Thymus (tissue), 11 donors: ENCODE data around the gene PFKFB2. TPM values are rescaled to one million over a fixed set of nuclear protein-coding genes. Genes with fewer than 3 reads are reported as not detected.

Source experiments
- DNase-seq, 9 donors: peaks; one replicate each; pipeline ENCODE4 v3.0.0-alpha.2; 2013; ENCODE audit warnings: low spot score in 9 of 9, low read depth in 6 of 9, missing footprints in 1 of 9
- H3K27ac ChIP-seq, 2 donors: one replicate each; pipeline ENCODE4 v1.5.1; 2013; ENCODE audit warnings: control low read depth in 1 of 2, low read depth in 1 of 2, low read length in 1 of 2, mild to moderate bottlenecking in 1 of 2, moderate library complexity in 1 of 2
- H3K27me3 ChIP-seq, 2 donors: one replicate each; pipeline ENCODE4 v1.5.1; 2013; ENCODE audit warnings: low read length in 1 of 2; ENCODE audit not compliant: control insufficient read depth in 2 of 2, insufficient read depth in 1 of 2
- H3K36me3 ChIP-seq, 2 donors: one replicate each; pipeline ENCODE4 v1.5.1; 2013; ENCODE audit warnings: low read length in 1 of 2, mild to moderate bottlenecking in 1 of 2, moderate library complexity in 1 of 2; ENCODE audit not compliant: control insufficient read depth in 2 of 2, insufficient read depth in 2 of 2
- H3K4me1 ChIP-seq, 2 donors: one replicate each; pipeline ENCODE4 v1.5.1; 2013; ENCODE audit warnings: low read length in 2 of 2; ENCODE audit not compliant: control insufficient read depth in 2 of 2, insufficient read depth in 2 of 2
- H3K4me3 ChIP-seq, 2 donors: one replicate each; pipeline ENCODE4 v1.5.1; 2013; ENCODE audit warnings: low read length in 2 of 2, control low read depth in 1 of 2, mild to moderate bottlenecking in 1 of 2
- H3K9me3 ChIP-seq, 2 donors: one replicate each; pipeline ENCODE4 v1.5.1; 2013; ENCODE audit warnings: low read length in 1 of 2, mild to moderate bottlenecking in 1 of 2; ENCODE audit not compliant: control insufficient read depth in 2 of 2, insufficient read depth in 1 of 2
- WGBS: extraction: QIAGEN DNeasy Blood & Tissue Kit; methylation state at CpG from one replicate; pipeline ENCODE4 v1.1.7; 2013; 5-methylcytosine and 5-hydroxymethylcytosine counted together
- polyA plus RNA-seq: library from polyadenylated mRNA; stranded (reverse); fragments of 200-250 nt; gene quantifications from one replicate; pipeline ENCODE4 v1.2.3, GENCODE V29; 2013
- total RNA-seq: library from RNA; stranded (reverse); fragments of 120-200 nt; gene quantifications from one replicate; pipeline ENCODE4 v1.2.4, GENCODE V29; 2013
- donor health status: healthy.

The PFKFB2 gene
- total and polyA plus RNA-seq, 2 donors, result 6.7 to 31.0 TPM

DNA sequence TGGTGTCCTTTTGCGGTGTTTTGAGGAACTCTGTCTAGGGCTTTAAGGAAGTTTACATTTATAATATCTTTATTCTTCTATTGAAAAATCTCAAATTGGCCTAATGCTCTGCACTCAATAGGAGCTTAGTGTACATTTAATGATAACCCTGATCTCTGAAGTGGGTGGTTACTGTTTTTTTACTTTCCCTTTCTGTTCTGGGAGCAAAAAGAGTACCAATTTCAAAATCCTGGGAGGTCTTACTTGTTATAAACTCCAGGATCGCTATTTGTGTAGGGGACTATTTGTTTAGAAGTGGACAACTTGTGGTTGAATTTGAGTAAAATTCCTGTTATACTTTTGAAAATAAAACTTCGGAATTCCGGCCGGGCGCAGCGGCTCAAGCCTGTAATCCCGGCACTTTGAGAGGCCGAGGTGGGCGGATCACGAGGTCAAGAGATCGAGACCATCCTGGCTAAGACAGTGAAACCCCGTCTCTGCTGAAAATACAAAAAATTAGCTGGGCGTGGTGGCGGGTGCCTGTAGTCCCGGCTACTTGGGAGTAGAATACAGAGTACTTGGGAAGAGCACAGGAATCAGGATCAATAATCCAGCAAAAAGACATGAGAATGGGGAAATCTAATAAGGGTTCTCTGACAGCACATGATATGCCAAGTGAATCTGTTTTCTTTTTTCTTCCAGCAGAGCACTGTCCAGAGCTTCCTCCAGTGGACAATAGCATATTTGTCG lies 36.7 kb downstream of the PFKFB2 start:
- peaks cover 12 to 23% of the 10 kb centered on the region in 2 donors for H3K4me1 ChIP-seq
- H3K9me3 ChIP-seq, result no peaks in the 10 kb centered on the region
- peak overlapping the region in 1 of 2 donors; percentile 3 for H3K27ac ChIP-seq
- H3K4me3 ChIP-seq, result peak overlapping the region in 1 of 2 donors; percentile 4
- 93% methylated on average over 17 of the region's 17 CpGs for WGBS
- H3K27me3 ChIP-seq, result no peaks in the 10 kb centered on the region
- DNase-seq, result no peak
- no peaks in the 10 kb centered on the region for H3K36me3 ChIP-seq

DNA sequence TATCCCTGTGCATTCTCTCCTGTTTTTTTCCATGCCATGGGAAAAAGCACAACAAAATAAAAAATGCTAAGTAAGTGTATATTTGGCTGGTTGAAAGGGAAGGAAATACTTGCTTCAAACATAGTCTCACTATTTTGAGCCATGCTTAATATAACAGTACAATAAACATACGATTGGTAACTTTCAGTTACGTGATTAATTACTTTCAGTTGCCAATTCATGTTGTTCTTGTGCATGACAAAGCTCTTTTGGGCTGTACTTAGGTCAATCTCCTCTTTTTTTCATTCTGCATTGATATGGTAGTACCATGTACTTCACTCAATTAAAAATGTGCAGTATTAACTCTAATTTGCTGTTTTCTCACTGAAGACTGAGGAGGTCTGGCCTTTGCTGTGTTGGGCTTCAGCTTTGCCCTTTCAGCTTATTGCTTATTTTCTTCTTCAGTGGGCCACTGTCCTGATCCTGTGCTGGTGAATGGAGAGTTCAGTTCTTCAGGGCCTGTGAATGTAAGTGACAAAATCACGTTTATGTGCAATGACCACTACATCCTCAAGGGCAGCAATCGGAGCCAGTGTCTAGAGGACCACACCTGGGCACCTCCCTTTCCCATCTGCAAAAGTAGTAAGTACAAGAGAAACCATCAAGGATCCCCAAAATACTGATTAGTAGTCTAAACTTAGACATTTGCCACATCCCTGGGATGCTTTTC lies 38.3 kb downstream of the PFKFB2 start:
- Histone ChIP-seq H3K27ac (no peak overlapping the region), H3K4me3 (no peak overlapping the region), H3K27me3 (no peaks in the 10 kb centered on the region), H3K4me1 (peaks cover 5 to 10% of the 10 kb centered on the region in 2 donors), H3K36me3 (no peaks in the 10 kb centered on the region), H3K9me3 (no peaks in the 10 kb centered on the region)
- DNase-seq, result no peak
- 96% methylated on average over 4 of the region's 4 CpGs for WGBS

DNA sequence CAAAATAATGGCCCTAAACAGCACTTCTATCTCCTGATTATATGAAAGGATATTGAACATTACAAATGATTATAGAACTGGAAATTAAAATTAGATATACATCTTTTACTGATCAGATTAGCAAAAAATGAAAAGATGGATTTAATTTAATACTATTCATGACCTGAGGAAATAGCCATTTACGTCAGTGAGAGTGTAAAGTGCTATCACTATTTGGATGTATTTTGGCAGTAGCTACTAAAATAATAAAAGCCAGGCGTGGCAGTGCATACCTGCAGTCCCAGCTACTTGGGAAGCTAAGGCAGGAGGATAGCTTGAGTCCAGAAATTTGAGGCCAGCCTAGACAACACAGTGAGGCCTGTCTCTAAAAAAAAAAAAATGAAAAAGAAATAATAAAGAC lies 40.9 kb downstream of the PFKFB2 start:
- WGBS, result 71% methylated on average over 2 of the region's 2 CpGs
- H3K27ac ChIP-seq, result no peak overlapping the region
- no peak for DNase-seq
- H3K36me3 ChIP-seq, result no peaks in the 10 kb centered on the region
- H3K27me3 ChIP-seq, result no peaks in the 10 kb centered on the region
- no peak overlapping the region for H3K4me3 ChIP-seq
- H3K4me1 ChIP-seq, result peaks cover 0 to 5% of the 10 kb centered on the region in 2 donors
- no peaks in the 10 kb centered on the region for H3K9me3 ChIP-seq

DNA sequence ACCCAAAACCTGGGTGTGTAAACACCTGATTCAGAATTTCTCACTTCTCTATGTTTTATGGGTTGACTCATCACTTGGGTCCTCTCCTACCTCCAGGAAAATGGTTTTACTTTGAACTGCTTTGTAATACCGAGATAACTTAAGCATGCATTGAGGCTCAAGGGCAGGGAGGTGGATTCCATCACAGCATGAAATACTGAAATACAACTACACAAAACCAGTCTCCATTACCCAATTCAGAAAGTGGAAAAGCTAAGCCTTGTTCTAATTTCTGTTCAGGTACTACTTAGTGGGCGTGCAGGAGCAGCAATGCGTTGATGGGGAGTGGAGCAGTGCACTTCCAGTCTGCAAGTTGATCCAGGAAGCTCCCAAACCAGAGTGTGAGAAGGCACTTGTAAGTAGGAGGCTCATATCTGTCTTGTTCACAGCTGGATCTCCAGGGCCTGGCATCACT lies 44.8 kb downstream of the PFKFB2 start:
- no peak for DNase-seq
- H3K27ac ChIP-seq, result no peak overlapping the region
- H3K27me3 ChIP-seq, result no peaks in the 10 kb centered on the region
- H3K9me3 ChIP-seq, result no peaks in the 10 kb centered on the region
- H3K4me3 ChIP-seq, result no peak overlapping the region
- no peaks in the 10 kb centered on the region for H3K36me3 ChIP-seq
- 94% methylated on average over 3 of the region's 3 CpGs for WGBS
- no peaks in the 10 kb centered on the region for H3K4me1 ChIP-seq

DNA sequence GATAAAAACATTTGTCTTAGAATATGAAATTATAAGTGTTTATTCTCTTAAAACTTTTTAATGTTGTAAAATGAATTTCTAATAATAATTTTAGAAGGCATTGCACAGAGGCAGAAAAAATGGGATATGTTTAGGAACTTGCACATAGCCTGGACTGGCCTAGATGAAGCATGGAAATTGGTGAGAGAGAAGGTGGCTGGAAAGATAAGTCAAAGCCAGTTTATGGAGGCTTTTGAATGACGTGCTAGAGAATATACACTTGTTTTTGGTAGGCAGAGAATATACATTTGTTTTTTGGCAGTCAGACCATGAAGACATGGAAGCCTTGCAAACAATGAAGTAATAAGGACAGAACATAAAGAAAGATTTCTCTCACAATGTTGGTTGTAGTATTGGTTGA lies 48.6 kb downstream of the PFKFB2 start:
- Histone ChIP-seq H3K9me3 (no peaks in the 10 kb centered on the region), H3K4me3 (no peak overlapping the region), H3K4me1 (no peaks in the 10 kb centered on the region), H3K27ac (no peak overlapping the region), H3K36me3 (no peaks in the 10 kb centered on the region), H3K27me3 (no peaks in the 10 kb centered on the region)
- 99% methylated on average over 1 of the region's 1 CpG for WGBS
- DNase-seq, result no peak

DNA sequence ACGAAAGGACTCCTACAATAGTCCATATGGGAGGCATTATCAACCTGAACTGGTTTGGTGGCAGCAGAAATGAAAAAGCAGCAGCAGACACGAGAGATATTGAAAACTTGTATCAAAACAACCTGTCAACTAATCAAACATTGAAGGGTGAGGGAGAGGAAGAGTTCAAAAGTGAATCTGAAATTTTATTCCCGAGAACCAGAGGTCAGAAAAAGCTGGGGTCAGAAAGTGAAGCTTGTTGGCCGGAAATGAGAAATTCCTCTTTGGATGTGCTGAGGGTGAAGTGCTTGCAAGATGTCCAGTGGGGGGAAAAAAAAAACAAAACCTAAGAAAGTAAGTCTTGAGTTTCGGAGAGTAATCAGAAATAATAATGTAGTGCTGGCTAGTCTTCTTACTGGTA lies 49.1 kb downstream of the PFKFB2 start:
- WGBS, result 96% methylated on average over 5 of the region's 5 CpGs
- Histone ChIP-seq H3K4me3 (no peak overlapping the region), H3K27ac (no peak overlapping the region), H3K27me3 (no peaks in the 10 kb centered on the region), H3K36me3 (no peaks in the 10 kb centered on the region), H3K9me3 (no peaks in the 10 kb centered on the region), H3K4me1 (no peaks in the 10 kb centered on the region)
- no peak for DNase-seq

DNA sequence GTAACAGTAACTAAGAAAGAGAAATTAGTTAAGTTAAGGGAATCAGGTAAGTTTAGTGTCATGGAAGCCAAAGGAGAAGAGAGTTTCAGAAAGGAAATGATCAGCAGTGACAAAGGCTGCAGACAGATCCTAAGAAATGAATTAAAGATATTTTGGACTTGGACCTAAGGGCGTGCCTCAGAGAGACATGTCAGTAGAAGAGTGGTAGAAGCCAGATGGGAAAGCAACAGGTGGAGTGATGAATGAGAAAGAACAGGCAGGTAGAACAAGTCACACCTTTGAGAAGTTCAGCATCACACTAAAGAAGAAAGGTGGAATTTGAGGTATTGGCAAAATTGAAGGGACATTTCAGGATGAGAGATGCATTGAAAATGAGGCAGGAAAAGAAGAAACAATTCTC lies 49.6 kb downstream of the PFKFB2 start:
- Histone ChIP-seq H3K27ac (no peak overlapping the region), H3K27me3 (no peaks in the 10 kb centered on the region), H3K36me3 (no peaks in the 10 kb centered on the region), H3K4me3 (no peak overlapping the region), H3K4me1 (no peaks in the 10 kb centered on the region), H3K9me3 (no peaks in the 10 kb centered on the region)
- WGBS, result 98% methylated on average over 1 of the region's 1 CpG
- DNase-seq, result no peak

DNA sequence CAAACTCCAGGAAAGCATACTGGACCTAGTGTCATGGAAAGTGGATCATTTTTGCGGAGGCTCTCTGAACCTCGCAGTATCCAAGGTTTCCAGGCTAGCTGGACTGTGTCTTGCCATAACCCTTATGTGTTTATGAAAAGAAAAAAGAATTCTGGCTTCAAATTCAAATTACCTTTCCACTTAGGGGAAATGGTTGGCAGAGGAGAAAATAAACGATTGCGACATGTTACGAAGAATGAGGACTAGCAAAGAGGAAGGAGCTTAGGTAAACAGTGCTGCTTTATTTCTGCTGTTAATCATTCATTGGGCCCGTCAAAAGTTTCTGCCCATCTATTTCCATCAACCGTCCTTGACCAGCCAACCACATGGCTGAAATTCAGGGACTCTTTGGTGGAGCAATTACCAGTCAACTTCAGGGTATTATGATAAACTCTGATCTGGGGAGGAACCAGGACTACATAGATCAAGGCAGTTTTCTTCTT lies 50.9 kb downstream of the PFKFB2 start, which contains the start of gene C4BPA:
TSS of gene C4BPA (plus strand) at position 342 of the 482 bp plus-strand sequence. CDS start 8,793 bp downstream, outside the sequence.
- no peak for DNase-seq
- Histone ChIP-seq H3K4me1 (no peaks in the 10 kb centered on the region), H3K27me3 (no peaks in the 10 kb centered on the region), H3K27ac (no peak within 1 kb of the TSS), H3K36me3 (no peaks in the 10 kb centered on the region), H3K4me3 (no peak within 1 kb of the TSS), H3K9me3 (no peaks in the 10 kb centered on the region)
- WGBS, result 85% methylated on average over 7 of the region's 7 CpGs

DNA sequence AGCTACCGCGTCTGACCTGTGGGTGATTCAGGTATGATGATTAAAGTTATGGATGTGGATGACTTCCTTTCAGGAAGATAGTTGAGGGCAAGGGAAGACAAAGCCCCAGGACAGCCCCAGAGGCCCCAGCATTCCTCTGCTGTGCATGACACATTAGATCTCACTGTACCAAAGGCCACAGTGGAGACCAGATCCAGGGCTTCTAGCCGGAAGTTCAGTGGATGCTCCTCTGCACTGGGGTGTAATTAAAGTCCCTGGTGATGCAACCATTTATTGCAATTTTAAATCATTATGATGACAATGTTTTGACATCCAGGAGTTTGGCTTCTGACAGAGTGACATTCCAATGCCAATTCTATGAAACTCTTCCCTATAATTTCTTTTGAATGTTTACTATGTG lies 55.9 kb downstream of the PFKFB2 start:
- Histone ChIP-seq H3K36me3 (no peaks in the 10 kb centered on the region), H3K4me1 (no peaks in the 10 kb centered on the region), H3K27ac (no peak overlapping the region), H3K27me3 (no peaks in the 10 kb centered on the region), H3K9me3 (no peaks in the 10 kb centered on the region), H3K4me3 (no peak overlapping the region)
- DNase-seq, result no peak
- WGBS, result 93% methylated on average over 3 of the region's 3 CpGs
